OCI-LY7 (cell line): ENCODE measurements around the gene TMEM255B.

Experiments
- CTCF ChIP-seq: fragments of 200-600 bp; sonication (generic); conservative IDR thresholded peaks from 2 replicates; pipeline ENCODE4 v1.5.1; 2014; ENCODE audit warnings: mild to moderate bottlenecking, antibody characterized with exemption, low read length, moderate library complexity, mixed read lengths
- EZH2phosphoT487 ChIP-seq: fragments of 200-600 bp; sonication (generic); IDR thresholded peaks from 2 replicates; pipeline ENCODE4 v1.6.1; 2018; ENCODE audit warnings: low read depth, borderline replicate concordance, mild to moderate bottlenecking, mixed run types, antibody characterized with exemption, low read length, moderate library complexity, mixed read lengths

DNA sequence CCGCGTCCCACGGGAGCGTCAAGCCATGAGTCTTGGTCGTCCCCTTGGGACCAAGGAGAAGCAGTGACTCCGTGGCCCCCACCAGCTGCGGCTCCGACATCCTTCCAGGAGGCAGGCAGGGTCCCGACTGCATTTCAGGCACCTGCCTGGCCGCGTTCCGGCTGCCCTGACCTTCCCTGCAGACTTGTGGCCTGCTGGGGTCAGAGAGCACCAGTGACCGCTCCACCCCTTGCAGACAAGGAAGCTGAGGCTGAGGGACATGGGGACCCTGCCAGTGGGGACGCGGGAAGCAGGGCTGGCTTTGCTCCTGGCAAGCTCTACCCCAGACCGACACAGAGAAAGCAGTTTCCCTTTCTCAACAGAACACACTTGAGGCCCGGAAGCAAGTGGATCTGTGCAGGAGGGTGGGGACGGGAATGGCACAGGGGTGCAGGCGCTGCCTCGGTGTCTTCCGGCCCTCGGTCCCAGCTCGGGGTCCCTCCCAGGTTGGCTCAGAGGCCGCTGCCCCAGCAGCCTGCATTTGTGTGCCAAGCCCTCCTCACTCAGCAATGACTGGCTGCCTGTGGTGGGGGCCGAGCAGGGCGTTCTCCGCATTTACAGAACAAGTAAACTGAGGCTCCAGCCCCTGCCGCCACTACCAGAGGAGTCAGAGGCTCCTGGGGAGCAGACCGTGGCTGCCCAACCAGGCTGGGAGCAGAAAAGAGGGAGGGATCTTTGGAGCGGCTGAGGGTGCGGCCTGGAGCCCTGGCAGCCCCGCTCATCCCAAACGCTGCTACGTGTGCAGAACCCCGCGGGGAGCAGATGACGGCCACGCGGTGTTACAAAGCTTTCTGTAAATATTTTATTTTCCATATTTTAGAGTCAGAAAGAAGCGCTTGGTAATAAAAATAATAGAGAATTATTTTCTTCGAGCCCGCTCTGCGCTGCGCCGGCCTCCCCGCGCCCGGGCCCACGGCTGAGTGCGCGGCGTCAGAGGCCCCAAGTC is 61.0 kb downstream of the TMEM255B start:
- no peak for TF ChIP-seq CTCF
- TF ChIP-seq EZH2phosphoT487 = no peak
